ENCODE measurements around the gene TMCC2. TPM values are rescaled to one million over a fixed set of nuclear protein-coding genes. Genes with fewer than 3 reads are reported as not detected.
A peak's percentile ranks its signal among the peaks of the same experiment; 100 is the strongest.

The TMCC2 gene
- total and polyA plus RNA-seq, 12 donors = 0.62 to 2.6 (median 1.8) TPM

GRCh38 chr1:205258719-205259118, 31.0 kb downstream of the TMCC2 start:
- TF ChIP-seq CTCF (IDR thresholded peaks at IDR 0.05) = no peak

GRCh38 chr1:205259324-205259832, 31.6 kb downstream of the TMCC2 start:
- Histone ChIP-seq H3K27me3 (no peaks in the 10 kb centered on the region), H3K4me1 (peaks cover 28 to 70% (median 61%) of the 10 kb centered on the region in 9 donors), H3K4me3 (peak overlapping the region in 1 of 10 donors; percentile 9), H3K9me3 (no peaks in the 10 kb centered on the region), H3K36me3 (no peaks in the 10 kb centered on the region), H3K27ac (peak overlapping the region in 4 of 10 donors; percentile 5 to 42 (median 23))
- peak; percentile 36 for DNase-seq
- 25 to 44% methylated on average over 10 of the region's 10 CpGs for WGBS, 2 donors
- intact Hi-C loops (cut with DNase I) = loop anchor here in 9 of 10 donors (5.0 to 10.0 kb wide), 10 partner anchors 47 to 452 kb away; partner anchors contain the start of genes RBBP5 (in 2 of the 9) and DSTYK (in 1 of the 9)
- peak; percentile 16 to 75 (median 66) for ATAC-seq
- no peak for TF ChIP-seq CTCF (IDR thresholded peaks at IDR 0.05)

More at GRCh38 chr1:205258719-205259118, 31.0 kb downstream of the TMCC2 start:
- no peaks in the 10 kb centered on the region for H3K9me3 ChIP-seq
- 85 to 92% methylated on average over 8 of the region's 8 CpGs for WGBS, 2 donors
- no peaks in the 10 kb centered on the region for H3K36me3 ChIP-seq
- no peak overlapping the region for H3K4me3 ChIP-seq
- H3K4me1 ChIP-seq = peaks cover 28 to 70% (median 61%) of the 10 kb centered on the region in 9 donors
- ATAC-seq (no peak), DNase-seq (no peak)
- H3K27me3 ChIP-seq = no peaks in the 10 kb centered on the region
- peak overlapping the region in 2 of 10 donors; percentile 30 to 42 for H3K27ac ChIP-seq
- intact Hi-C loops (cut with DNase I) = loop anchor here in 9 of 10 donors (5.0 to 10.0 kb wide), 10 partner anchors 46 to 451 kb away; partner anchors contain the start of genes RBBP5 (in 2 of the 9) and DSTYK (in 1 of the 9)

GRCh38 chr1:205259998-205260397, 32.3 kb downstream of the TMCC2 start:
- Histone ChIP-seq H3K27me3 (no peaks in the 10 kb centered on the region), H3K36me3 (no peaks in the 10 kb centered on the region), H3K4me3 (no peak overlapping the region), H3K27ac (peak overlapping the region in 2 of 10 donors; percentile 16 to 30), H3K4me1 (peaks cover 28 to 70% (median 61%) of the 10 kb centered on the region in 9 donors), H3K9me3 (no peaks in the 10 kb centered on the region)
- WGBS, 2 donors = 67 to 86% methylated on average over 1 of the region's 1 CpG
- ATAC-seq = no peak
- no peak for TF ChIP-seq CTCF (IDR thresholded peaks at IDR 0.05)
- DNase-seq = no peak
- intact Hi-C loops (cut with DNase I) = loop anchor here in 9 of 10 donors (5.0 to 10.0 kb wide), 10 partner anchors 48 to 453 kb away; partner anchors contain the start of genes RBBP5 (in 2 of the 9) and DSTYK (in 1 of the 9)

GRCh38 chr1:205260948-205261732, 33.4 kb downstream of the TMCC2 start:
- Histone ChIP-seq H3K27ac (no peak overlapping the region), H3K4me1 (peaks cover 28 to 66% (median 56%) of the 10 kb centered on the region in 9 donors), H3K4me3 (no peak overlapping the region), H3K9me3 (no peaks in the 10 kb centered on the region), H3K27me3 (no peaks in the 10 kb centered on the region), H3K36me3 (no peaks in the 10 kb centered on the region)
- ATAC-seq = peak in 1 of 8 donors; percentile 18
- intact Hi-C loops (cut with DNase I) = no loop called here
- DNase-seq = no peak
- TF ChIP-seq CTCF (IDR thresholded peaks at IDR 0.05) = no peak
- 61 to 72% methylated on average over 8 of the region's 8 CpGs for WGBS, 2 donors

Measured in heart right ventricle (tissue), 16 donors.